GM18858 (cell line): ENCODE measurements around the gene PRELP.

Experiments used
- ATAC-seq: cut with Tn5 transposase; IDR thresholded peaks from one replicate; pipeline ENCODE4 v1.9.1; 2021; ENCODE audit not compliant: unreplicated experiment

The PRELP gene

DNA sequence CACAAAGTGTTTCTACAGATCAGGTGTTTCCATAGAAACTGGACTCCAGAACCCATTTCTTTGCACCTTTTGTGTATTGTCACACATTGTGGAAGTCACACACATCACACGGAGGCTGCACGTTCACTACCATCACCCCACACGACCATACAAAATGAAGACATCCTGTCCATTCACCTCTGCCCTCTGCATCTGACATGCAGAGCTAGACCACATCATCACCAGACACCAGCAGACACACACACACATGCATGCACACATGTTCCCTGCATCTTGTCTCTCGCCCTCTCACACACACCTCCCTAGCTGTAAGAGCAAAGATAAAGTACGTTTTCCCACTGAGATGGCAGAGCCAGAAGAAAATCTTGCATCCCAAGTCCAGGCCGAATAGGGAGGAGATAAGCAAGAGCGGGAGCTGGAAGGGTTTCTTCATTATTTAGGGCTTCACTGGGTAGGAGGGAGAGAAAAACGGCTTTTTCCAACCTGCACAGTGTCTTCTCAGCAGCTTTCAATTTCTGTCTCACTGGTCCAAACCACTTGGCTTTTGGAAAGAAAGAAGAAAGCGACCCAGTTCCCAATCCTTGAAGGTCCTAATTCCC lies 709 bp downstream of the PRELP start:
- no peak for ATAC-seq

DNA sequence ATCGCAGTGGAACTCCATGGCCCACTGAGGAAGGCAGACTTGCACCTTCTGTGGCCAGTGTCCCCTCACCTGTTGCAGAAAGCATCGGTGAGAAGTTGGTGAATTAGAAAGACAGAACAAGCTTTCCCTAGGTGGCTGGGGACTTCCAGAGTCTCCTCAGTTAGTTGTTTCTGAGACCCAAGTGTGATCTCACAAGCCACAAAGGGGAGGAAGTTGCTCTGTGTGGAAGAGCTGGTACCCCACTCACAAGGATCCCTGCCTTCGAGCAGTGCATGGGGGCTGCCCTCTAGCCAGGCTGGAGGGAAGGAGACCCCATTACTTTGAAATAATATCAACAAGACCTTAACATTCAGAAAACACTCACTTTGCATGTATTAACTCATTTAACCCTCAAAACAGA lies 2.1 kb downstream of the PRELP start:
- ATAC-seq, result no peak

DNA sequence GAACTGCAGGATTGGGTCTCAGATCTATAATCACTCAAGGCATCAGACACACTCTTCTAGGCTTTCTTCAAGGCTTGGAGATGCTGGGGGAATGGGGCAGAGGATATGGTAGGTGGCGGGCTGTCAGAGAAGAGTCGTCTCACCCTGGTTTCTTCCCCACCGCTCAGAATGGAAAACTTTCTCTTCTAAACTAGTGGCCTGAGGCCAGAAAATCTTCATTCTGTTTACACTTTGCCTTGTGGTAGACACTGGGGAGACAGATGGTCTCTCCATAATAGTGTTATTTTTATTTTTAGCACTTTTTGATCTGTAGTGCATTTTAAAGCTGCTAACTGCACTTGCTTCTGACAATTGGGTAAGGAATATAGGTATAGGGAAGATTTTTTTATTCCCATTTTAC lies 2.6 kb downstream of the PRELP start:
- ATAC-seq, result no peak

GRCh38 chr1:203478986-203479385 lies 3.4 kb downstream of the PRELP start:
- no peak for ATAC-seq

DNA sequence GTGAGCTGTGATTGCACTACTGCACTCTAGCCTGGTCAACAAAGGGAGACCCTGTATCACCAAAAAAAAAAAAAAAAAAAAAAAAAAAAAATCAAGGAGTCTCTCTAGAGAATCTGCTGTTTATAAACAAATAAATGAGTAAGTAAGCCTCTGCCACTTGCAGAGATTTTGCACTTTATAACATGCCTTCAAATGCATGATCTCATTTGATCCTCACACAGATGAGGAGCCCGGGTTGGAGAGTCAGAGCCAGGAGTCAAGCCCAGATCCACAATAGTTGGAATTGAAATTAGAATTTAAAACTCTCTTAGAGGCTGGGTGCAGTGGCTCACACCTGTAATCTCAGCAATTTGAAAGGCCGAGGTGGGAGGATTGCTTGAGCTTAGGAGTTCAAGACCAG lies 4.0 kb downstream of the PRELP start:
- ATAC-seq, result no peak

DNA sequence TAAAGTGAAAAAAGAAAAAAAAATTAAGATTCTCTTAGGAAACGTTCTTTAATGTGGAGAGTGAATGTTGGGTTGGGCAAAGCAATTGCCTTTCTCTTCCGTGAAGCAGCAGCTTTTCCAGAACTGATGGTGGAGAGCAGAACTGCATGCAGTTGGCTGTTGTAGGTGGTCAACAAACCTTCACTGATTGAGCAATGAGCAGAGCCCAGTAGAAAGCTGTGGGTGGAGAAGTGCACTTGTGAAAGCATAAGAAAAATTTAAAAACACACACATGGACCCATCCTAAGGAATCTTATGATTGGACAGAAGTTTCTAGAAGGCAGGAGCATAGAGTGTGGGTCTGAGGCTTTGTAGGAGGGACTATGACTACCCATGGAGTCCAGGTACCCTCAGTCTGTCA lies 4.5 kb downstream of the PRELP start:
- no peak for ATAC-seq

- no peak for ATAC-seq
These were observed 5.0 kb downstream of the PRELP start for GRCh38 chr1:203480525-203481084.

DNA sequence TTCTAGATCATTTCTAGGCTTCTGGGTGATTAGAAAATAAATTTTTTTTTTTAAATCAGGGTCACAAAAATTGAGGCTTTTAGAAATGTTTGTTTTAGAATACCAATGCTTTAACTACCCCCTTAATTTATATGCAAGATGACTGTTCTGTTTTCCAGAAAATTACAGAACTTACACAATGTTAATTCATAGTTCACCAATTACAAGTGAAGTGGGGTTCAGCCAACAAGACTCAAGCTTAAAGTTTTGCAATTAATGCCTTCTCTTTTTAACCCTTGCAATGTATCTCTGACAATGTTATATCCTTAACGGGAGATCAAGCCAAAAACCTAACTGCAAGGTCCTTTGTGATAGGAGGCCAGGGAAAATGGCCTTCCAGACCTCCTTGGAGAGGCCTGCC lies 5.6 kb downstream of the PRELP start:
- no peak for ATAC-seq

GRCh38 chr1:203486618-203487370 lies 11.2 kb downstream of the PRELP start:
- ATAC-seq, result no peak

DNA sequence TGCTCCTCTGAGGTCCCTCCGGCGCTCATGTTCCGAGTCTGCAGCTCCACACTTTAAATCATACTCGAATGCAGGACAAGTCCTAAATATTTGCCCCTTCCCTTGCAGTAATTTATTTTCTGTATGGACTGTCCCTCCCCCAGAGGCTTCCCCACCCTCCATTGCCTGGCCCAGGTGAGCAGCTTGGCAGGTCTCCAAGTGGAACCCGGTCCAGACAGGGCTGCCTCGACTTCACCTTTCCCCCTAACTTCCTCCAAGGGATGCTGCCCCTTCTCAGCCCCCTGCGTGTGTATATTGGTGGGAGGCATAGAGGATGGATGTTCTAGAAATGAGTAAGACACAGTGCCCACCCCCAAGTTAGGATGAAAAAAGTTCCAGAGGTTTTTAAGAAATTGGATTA lies 12.9 kb downstream of the PRELP start:
- no peak for ATAC-seq

GRCh38 chr1:203490607-203491006 lies 15.0 kb downstream of the PRELP start:
- no peak for ATAC-seq

- ATAC-seq, result no peak
These were observed 16.1 kb downstream of the PRELP start for GRCh38 chr1:203491664-203492063.

DNA sequence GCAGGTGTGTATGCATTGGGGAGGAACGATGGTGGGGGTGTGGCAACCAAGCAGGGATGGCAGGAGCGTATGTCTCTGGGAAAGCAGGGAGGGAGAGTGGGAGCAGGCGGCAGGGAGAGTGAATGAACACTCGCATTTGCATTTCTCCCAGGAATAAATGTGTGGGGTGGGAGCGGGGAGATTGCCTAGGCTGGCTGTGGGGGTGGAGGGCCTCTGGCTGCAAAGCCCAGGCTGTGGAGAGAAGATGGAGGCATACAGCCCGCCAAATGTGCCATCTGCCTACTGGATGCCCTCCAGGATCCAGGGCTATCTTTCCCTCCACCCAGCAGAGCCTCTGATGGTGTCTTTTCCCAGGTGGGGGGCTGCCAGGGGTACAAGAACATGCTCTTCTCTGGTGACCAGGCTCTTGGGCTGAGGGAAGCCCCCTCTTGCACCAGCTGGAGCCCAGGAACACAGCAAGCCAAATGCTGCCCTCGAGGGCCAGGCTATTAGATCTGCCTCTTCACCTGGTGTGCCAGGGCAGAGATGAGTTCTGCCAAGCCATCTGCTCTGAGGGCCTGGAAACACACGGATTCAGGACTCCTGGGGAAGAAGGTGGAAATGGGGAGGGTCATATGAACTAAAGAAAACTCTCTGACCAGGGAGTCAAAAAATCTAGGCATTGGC lies 16.6 kb downstream of the PRELP start:
- no peak for ATAC-seq

DNA sequence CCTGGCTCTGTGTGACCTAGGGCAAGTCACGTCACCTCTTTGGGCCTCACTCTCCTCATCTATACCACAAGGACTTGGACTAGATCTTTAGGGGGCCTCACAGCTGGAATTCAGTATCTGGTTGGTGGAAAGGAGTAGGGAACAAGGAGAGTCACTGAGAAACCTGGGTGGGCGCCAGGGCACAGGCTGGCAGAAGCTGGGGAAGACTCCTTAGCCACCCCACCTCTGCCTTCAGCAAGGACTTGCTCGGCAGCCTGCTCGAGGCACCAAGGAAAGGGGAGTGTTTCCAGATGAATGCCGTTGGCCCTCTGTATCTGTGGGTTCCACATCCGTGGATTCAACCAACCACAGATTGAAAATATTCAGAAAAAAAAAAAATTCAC lies 17.1 kb downstream of the PRELP start:
- ATAC-seq, result no peak

DNA sequence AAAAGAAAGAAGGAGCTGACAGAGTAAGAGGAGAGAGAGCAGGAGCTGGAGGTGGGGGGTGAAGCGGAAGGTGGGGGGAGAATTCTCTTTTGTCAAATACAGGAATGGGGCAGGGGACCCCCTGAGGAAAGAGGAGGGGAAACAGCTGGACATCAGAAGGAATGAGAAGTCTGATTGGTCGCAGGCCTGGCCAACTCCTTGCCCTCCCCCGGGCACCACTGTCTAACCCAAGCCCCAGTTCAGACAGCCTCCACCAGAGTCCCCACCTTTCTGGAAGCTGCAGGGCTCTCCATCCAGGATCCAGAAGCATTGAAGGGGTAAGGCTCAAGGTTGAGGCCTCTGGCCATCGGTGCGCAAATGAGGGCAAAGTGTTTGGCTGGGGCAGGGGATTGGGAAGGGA lies 18.3 kb downstream of the PRELP start, which contains the start of gene OPTC:
Gene OPTC, plus strand, starts transcription at position 253 of the 400 bp plus-strand sequence. CDS start 1,853 bp downstream, outside the sequence.
- ATAC-seq, result no peak

DNA sequence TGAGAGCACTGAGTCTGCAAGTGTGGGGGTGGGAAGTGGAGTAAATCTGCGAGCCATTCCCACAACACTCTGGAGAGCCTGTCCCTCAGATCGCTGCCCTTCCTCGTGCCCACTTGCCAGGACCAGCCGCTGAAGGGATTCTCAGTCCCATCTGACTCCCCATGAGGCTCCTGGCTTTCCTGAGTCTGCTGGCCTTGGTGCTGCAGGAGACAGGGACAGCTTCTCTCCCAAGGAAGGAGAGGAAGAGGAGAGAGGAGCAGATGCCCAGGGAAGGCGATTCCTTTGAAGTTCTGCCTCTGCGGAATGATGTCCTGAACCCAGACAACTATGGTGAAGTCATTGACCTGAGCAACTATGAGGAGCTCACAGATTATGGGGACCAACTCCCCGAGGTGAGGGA lies 20.2 kb downstream of the PRELP start:
- no peak for ATAC-seq

- no peak for ATAC-seq
These were observed 21.7 kb downstream of the PRELP start for GRCh38 chr1:203497269-203497777.

GRCh38 chr1:203499643-203500278 lies 24.2 kb downstream of the PRELP start:
- ATAC-seq, result no peak

DNA sequence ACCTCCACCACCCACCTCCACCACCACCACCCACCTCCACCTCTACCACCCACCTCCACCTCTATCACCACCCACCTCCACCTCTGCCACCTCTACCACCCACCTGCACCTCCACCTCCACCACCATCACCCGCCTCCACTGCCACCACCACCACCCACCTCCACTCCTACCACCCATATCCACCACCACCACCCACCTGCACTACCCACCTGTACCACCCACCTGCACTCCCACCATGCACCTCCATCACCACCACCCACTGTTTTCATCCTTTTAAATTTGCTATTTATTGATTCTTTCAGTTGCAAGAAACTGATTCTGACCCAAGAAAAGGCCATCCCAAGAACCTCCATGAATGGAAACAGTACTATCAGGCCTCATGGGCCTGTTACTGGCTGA lies 24.7 kb downstream of the PRELP start:
- no peak for ATAC-seq

DNA sequence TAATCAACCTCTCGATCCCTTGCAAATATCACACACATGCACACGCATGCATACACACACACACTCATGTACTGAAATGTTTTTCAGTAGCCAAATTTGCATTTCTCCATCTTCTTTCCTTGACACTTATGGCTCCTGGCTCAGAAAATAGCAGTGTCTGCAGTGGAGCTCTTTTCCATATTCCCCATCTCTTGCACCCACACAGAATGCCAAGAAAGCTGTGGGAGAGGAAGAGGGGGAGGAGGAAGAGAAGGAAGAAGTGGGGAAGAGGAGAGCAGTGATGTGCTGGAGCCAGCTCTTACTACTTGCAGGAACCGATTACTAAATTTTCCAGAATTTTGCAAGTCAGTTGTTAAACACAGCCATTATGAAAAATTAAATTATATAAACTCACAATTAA lies 28.2 kb downstream of the PRELP start:
- no peak for ATAC-seq
